Neural progenitor cell (in vitro differentiated cells): ENCODE data around the gene VSX2.

ENCODE experiments used
- EZH2 ChIP-seq: fragments of 200-600 bp; sonication (generic); IDR thresholded peaks from 2 replicates; pipeline ENCODE4 v1.6.1; 2017; ENCODE audit warnings: antibody characterized with exemption, mild to moderate bottlenecking, moderate library complexity
- TF ChIP-seq, protein P1 (sequence below): fragments of 200-600 bp; sonication (generic); IDR thresholded peaks from 2 replicates; pipeline ENCODE4 v1.5.1; 2017; ENCODE audit warnings: antibody characterized with exemption, mild to moderate bottlenecking

DNA sequence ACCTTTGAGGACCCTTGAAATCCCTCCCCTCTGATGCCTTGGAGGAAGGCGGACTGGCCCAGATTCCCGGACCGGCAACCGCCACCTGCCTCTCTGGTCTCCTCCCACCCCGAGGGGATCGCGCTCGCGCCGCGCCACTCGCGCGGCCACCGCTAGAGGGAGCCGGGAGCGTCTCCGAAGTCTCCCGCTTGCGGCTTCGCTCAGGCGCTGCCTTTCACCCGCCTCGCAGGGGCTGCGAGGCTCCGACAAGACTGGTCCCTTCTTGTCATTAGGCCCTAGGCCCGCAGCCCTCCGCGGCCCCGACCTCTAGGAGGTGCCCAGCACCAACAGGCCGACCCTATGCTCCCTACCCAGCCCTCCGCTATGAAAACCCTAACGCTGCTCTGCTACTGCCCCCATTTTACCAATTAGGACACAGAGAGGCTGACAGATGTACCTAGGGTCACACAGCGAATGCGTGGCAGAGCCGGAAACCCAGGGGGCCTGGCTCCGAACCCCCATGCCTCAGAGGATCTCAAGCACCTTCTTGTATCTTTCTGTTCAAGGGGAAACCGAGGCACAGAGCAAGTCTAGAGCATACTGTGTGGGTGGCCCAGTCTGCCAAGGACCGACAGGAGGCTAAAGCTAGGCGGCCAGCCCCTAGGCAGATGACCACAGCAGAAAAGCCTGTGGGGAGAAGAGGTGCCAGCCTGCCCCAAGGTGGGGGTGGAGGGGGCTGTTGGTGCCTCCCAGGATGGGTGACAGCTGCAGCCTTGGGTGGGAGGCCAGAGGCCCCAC, 21.4 kb upstream of the VSX2 start:
- TF ChIP-seq, protein P1, sequence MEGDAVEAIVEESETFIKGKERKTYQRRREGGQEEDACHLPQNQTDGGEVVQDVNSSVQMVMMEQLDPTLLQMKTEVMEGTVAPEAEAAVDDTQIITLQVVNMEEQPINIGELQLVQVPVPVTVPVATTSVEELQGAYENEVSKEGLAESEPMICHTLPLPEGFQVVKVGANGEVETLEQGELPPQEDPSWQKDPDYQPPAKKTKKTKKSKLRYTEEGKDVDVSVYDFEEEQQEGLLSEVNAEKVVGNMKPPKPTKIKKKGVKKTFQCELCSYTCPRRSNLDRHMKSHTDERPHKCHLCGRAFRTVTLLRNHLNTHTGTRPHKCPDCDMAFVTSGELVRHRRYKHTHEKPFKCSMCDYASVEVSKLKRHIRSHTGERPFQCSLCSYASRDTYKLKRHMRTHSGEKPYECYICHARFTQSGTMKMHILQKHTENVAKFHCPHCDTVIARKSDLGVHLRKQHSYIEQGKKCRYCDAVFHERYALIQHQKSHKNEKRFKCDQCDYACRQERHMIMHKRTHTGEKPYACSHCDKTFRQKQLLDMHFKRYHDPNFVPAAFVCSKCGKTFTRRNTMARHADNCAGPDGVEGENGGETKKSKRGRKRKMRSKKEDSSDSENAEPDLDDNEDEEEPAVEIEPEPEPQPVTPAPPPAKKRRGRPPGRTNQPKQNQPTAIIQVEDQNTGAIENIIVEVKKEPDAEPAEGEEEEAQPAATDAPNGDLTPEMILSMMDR: peak; percentile 91
- TF ChIP-seq EZH2: peak; percentile 45
